T-helper 1 cell treated with Interleukin-12 subunit alpha and Interleukin-12 subunit beta and Interleukin-4 antibody, amounts not matched to agents 30 ng/mL and 1 ng/mL, for 36 hours (primary cell): Measurements from ENCODE around the gene MPO. TPM values are rescaled to one million over a fixed set of nuclear protein-coding genes. Genes with fewer than 3 reads are reported as not detected.

Experiments used
- intact Hi-C: fragments of 100-400 bp; cut with micrococcal nuclease; formaldehyde crosslinking; loops from one replicate; pipeline ENCODE4 v1.15.1; 2024
- total RNA-seq: library from RNA; stranded (reverse); gene quantifications from 2 replicates; pipeline ENCODE4 v1.2.3, GENCODE V29; 2022

Gene MPO, protein sequence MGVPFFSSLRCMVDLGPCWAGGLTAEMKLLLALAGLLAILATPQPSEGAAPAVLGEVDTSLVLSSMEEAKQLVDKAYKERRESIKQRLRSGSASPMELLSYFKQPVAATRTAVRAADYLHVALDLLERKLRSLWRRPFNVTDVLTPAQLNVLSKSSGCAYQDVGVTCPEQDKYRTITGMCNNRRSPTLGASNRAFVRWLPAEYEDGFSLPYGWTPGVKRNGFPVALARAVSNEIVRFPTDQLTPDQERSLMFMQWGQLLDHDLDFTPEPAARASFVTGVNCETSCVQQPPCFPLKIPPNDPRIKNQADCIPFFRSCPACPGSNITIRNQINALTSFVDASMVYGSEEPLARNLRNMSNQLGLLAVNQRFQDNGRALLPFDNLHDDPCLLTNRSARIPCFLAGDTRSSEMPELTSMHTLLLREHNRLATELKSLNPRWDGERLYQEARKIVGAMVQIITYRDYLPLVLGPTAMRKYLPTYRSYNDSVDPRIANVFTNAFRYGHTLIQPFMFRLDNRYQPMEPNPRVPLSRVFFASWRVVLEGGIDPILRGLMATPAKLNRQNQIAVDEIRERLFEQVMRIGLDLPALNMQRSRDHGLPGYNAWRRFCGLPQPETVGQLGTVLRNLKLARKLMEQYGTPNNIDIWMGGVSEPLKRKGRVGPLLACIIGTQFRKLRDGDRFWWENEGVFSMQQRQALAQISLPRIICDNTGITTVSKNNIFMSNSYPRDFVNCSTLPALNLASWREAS
- total RNA-seq, result 0.07 TPM in 1 of 2 replicates, not detected in the other

DNA sequence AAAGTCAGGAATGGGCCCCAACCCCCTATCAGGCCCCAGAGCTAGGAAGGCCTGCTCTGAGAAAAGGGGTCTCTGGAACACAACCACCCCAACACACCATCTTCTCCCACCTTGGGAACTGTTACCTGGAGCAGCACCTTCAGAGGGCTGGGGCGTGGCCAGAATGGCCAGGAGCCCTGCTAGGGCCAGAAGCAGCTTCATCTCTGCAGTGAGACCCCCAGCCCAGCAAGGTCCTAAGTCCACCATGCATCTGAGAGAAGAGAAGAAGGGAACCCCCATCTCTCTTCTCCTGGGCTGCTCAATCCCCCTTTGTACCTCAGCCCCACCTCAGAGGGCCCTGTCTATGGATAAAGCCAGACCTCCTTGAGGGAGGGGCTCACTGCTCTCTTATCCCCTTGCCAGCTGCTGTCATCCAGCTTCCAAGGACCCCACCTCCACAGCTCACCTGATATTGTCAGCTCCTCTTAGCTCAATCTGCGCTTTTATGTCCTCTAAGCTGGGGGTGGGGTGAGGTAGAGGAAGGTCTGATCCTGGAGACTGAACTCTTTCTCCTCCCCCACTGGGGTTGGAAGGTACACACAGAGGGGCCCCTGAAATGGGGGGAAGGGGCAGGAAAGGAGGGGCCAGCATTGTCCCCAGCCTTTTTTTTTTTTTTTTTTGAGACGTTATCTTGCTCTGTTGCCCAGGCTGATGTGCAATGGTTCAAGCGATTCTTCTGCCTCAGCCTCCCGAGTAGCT, at the start of gene MPO:
TSS of gene MPO (minus strand) at position 456 of the 738 bp plus-strand sequence. CDS start at position 279, 177 bp downstream.
- intact Hi-C loops, result no loop called here

- intact Hi-C loops, result loop anchor here (1.0 to 10.0 kb wide), 9 partner anchors 8 to 1235 kb away; partner anchors contain the start of genes DHX40, MRPS23, RNF43 and SUPT4H1
These were observed 49.2 kb upstream of the MPO start for GRCh38 chr17:58329810-58330537.

DNA sequence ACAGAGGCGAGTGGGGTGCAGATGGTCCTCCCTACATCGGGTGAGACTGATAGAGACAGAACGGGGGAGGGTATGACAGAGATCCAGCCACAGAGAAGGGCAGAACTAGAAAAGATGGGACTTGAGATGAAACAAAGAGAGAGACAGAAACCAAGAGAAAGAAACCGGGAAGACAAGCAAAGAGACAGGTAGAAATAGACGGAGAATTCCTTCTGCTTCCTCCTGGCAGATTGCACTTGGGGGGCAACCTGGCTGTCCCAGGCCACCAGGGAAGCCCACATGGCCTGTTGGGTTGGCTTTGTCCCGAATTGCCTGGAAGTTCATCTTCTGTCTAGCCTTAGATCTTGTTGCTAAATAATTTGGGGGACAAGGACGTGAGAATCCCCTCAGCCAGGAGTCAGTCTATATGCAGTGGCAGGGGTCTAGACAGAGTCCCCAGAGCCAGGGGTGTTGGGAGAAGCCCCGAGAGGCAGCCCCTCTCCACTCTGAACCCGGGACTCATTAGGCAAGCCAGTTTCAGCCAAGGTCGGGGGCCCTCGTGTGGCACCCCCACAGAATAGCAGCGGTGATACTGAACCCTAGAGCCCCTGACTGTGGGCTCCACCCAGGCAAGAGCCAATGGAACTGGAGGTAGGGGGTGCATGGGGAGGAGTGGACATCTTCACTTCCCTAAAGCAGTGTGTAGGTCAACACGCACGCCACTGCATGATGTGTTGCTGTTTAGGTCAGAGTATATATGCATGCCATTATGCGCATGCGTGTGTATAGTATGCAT, 48.5 kb upstream of the MPO start:
- intact Hi-C loops, result loop anchor here (1.0 to 2.0 kb wide), 6 partner anchors 9 to 88 kb away; partner anchors contain the start of genes RNF43 and SUPT4H1

DNA sequence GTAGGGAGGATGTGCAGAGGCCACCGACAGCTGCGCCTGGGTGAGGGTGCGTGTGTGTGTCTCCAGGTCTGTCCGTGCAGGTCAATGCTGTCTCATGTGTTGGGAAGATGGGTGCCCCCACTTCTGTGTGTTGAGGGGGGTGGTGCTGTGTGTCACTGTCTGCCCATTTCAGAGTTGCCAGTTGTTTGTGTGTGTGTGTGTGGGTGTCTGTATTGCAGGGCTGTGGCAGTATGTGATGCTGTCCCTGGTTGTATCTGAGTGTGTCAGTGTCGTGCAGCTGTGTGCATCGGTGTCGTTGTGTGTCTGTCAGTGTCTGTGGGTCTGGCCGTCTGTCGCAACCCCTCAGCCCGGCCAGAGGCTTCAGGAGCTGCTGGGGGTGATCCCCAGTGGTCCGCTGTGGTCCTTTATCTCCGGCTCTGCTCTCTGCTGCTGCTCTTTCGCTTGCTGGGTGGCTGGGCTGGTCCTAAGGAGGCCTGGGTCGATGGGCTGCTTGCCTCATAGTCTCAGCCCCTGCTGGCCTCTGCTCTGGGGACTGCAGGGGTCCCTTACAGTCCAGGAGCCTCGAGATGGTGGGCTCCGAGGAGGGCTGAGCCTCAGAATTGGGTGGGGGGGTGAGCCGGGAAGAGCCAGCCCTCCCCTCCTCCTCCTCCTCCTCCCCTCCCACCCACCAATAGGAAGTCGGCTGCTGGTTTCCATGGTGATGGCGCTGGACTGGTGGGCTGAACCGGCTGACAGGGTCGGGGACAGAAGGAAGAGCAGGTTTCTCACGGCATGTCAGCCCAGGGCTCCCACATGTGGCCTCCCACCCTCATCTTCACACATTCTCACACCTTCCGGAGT, 47.7 kb upstream of the MPO start, which contains the start of gene TSPOAP1:
TSS of gene TSPOAP1 (minus strand) at position 601 of the 840 bp plus-strand sequence. CDS start 875 bp downstream, outside the sequence.
- intact Hi-C loops, result loop anchor here (1.0 to 2.0 kb wide), 6 partner anchors 10 to 89 kb away; partner anchors contain the start of genes RNF43 and SUPT4H1

- intact Hi-C loops, result loop anchor here (2.0 kb wide), 1 partner anchor 23 kb away; no protein-coding TSS in a partner anchor
These were observed 46.8 kb upstream of the MPO start for GRCh38 chr17:58327363-58328194.

- intact Hi-C loops, result no loop called here
These were observed 46.1 kb upstream of the MPO start for GRCh38 chr17:58326609-58327362.

GRCh38 chr17:58325976-58326468, 45.3 kb upstream of the MPO start:
- intact Hi-C loops, result no loop called here

DNA sequence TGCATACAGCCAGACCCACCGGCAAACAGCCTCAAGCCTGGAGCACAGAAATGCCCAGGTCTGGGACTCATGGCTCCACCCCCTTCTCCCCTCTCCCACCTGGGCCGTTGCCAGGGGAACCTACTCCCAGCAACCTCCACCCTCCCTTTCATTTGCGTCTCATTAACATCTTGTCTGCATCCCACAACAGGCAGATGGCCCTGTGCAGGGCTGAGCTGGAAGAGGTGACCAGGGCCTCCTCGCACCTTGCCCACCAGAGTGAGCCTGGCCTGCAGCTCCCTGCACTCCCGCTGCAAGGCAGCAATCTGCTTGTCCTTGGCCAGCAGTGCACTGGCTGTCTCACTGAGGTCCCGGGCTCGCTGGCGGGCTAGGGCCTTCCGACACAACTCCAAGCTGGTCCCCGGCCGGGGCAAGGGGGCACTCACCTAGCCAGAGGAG, 44.6 kb upstream of the MPO start:
- intact Hi-C loops, result no loop called here

- intact Hi-C loops, result no loop called here
These were observed 43.9 kb upstream of the MPO start for GRCh38 chr17:58324409-58325288.

- intact Hi-C loops, result no loop called here
These were observed 43.3 kb upstream of the MPO start for GRCh38 chr17:58324056-58324408.

DNA sequence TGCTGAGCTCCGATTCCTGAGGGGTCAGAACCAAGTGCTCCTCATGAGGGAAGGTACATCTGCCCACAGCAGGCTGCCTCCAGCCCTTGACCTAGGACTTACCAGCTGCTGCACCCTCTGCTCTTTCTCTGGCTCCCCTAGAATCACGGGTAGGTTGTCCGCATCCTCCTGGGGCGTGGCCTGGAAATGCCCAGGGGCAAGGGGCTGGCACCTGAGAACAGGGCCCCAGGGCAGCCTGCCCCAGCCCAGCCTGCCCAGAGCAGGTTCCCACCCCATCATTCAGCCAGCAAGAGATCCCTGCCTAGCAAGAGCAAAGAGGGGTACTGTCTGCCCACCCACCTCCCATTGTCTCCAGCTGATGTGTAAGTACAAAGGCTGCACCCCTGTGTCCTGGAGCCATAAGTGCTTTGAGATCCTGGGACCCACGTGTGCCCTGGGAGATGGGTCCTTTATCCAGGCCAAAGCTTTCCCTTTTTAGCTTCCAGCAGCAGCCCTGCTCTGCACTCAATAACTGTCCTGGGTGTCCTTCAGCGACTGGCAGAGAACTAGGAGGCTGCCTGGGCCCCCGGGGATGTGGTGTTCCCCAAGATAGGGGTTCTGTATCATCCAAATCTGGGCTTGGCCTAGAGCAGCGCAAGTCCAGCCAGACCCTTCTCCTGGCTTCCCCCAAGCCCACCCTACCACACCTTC, 42.8 kb upstream of the MPO start:
- intact Hi-C loops, result no loop called here

GRCh38 chr17:58322581-58323185, 41.9 kb upstream of the MPO start:
- intact Hi-C loops, result no loop called here

DNA sequence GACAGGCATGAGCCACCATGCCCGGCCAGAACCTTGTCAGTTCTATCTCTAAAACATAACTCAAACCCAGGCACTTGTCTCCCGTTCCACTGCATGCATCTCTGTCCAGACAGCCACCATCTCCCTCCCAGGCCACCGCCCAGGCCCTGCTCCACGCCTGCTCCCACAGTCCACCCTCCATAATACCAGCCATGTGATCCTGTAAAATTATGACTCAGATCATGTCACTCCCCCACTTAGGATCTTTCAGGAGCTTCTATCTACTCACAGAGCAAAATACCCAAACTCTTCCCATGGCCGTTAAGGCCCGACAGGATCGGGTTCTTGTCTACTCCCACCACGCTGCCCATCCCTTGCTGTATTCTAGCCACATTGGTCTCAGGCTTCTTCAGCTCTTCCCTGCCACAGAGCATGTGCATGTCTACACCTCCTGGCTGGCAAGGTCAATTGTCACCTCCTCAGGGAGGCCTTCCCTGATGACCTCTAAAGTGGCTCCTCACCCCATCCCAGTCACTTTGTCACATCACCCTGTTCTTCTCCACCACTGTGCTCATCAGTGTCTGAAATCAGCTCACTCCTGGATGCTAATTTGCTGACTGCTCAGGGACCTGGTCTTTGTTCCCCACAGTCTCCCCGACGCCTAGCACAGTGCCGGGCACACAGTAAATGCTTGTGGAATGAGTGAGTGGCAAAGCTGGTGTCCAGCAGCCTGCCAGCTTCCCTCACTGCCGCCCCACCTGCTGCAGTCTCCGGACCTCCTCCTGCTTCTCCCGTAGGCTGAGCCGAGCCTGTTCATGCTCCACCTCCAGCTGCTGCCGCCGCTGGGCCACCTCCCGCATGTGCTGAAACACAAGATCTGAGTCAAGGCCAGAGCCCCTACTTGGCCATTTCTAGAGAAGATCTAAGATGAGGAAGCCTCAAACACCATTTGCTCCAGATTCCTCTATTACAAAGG, 41.1 kb upstream of the MPO start:
- intact Hi-C loops, result no loop called here
